ENCODE results near the gene MTA2. TPM values are rescaled to one million over a fixed set of nuclear protein-coding genes. Genes with fewer than 3 reads are reported as not detected.

MTA2 gene
- total RNA-seq, 1 donor from 2014 or later, result 26.3 TPM

DNA sequence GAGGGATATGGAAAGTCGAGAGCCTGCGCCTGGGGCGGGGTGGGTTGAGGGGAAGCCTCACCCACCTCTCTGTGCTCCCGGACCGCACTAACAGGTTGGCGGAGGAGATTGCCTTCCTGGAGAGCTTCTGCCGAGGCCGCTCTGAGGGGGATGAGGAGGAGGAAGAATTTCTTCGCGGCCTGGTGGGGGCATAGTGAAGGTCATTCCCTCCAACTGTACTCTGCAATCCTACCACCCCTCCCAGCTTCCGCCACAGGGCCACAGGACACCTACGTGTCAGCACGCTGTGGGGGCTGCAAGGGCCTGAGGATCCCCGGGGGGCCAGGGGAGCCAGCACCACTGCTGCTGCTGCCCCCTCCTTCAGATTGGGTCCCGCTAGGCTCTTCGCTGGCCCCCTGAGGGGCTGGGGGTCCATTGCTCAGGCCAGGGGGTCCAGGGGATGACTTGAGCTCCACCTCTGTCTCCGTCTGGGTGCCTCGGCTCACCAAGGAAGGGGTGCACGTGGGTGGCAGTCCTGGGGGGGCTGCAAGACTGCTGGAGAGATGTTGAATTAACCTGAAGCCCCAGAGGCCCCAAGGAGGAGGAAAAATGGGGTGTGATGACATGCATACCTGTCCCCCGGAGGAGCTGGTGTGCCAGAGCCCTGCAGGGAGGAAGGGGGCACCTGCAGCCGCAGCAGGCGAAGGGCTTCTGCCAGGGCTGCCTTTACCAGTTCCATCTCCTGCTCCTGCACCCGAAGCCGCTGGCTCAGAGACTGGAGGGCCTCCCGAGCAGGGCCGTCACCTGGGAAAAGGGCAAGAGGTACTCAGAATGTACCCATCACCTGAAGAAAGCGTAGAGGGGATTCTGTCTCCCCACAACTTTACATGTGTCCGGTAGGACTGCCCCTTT lies 9.4 kb upstream of the MTA2 start:
- Histone ChIP-seq H3K27me3 (ENCODE audit: low read depth) (no peaks in the 10 kb centered on the region), H3K27ac (replicated peaks) (peak overlapping the region; percentile 96), H3K4me3 (peak overlapping the region; percentile 76), H3K36me3 (peaks cover 32% of the 10 kb centered on the region), H3K9me3 (replicated peaks) (no peaks in the 10 kb centered on the region), H3K4me1 (peaks cover 39% of the 10 kb centered on the region)
- TF ChIP-seq, protein P1, sequence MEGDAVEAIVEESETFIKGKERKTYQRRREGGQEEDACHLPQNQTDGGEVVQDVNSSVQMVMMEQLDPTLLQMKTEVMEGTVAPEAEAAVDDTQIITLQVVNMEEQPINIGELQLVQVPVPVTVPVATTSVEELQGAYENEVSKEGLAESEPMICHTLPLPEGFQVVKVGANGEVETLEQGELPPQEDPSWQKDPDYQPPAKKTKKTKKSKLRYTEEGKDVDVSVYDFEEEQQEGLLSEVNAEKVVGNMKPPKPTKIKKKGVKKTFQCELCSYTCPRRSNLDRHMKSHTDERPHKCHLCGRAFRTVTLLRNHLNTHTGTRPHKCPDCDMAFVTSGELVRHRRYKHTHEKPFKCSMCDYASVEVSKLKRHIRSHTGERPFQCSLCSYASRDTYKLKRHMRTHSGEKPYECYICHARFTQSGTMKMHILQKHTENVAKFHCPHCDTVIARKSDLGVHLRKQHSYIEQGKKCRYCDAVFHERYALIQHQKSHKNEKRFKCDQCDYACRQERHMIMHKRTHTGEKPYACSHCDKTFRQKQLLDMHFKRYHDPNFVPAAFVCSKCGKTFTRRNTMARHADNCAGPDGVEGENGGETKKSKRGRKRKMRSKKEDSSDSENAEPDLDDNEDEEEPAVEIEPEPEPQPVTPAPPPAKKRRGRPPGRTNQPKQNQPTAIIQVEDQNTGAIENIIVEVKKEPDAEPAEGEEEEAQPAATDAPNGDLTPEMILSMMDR (IDR thresholded peaks at IDR 0.05; ENCODE audit: borderline replicate concordance), result no peak
- no peak for DNase-seq
- intact Hi-C loops (cut with micrococcal nuclease), result no loop called here

DNA sequence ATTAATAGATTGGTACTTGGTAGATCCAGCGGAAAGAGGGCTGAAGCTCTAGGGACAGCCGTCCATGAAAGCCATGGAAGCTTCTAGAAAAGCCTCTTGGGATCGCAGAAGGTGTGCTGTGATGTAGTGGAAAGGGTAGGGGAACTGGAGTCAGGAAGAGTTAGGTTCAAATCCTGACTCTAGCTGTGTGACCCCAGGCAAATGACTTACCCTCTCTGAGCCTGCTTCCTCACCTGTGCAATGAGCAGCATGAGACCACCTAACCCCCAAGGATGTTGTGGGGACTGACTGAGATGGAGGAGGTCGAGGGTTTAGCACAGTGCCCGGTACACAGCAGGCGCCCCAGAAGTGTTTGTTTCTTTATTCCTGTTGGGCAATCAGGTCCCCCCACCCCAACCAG lies 8.7 kb upstream of the MTA2 start:
- TF ChIP-seq, protein P1 (IDR thresholded peaks at IDR 0.05; ENCODE audit: borderline replicate concordance), result no peak
- Histone ChIP-seq H3K4me1 (peaks cover 39% of the 10 kb centered on the region), H3K9me3 (replicated peaks) (no peaks in the 10 kb centered on the region), H3K36me3 (peaks cover 34% of the 10 kb centered on the region), H3K4me3 (no peak overlapping the region), H3K27me3 (ENCODE audit: low read depth) (no peaks in the 10 kb centered on the region), H3K27ac (replicated peaks) (no peak overlapping the region)
- intact Hi-C loops (cut with micrococcal nuclease), result no loop called here
- no peak for DNase-seq

DNA sequence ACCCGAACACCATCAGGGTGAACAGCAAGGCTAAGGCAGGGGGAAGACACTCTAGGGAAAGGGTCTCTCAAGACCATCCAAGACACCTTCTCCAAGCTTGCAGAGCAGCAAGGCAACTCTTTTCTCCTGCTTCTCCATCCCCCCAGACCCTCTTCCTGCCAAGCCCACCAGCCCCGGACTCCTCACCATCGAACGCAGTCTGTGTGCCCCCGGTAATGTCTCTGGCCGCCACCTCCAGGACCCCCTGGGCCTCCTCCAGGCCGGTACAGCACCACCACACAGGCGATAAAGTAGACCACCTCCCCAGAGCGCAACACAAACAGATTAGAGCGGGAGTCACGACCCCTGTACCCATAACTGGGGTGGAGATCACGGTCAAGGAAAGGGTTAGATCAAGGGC lies 7.1 kb upstream of the MTA2 start:
- no peak for DNase-seq
- H3K27me3 ChIP-seq (ENCODE audit: low read depth), result no peaks in the 10 kb centered on the region
- H3K27ac ChIP-seq (replicated peaks), result no peak overlapping the region
- intact Hi-C loops (cut with micrococcal nuclease), result no loop called here
- peaks cover 37% of the 10 kb centered on the region for H3K36me3 ChIP-seq
- peaks cover 39% of the 10 kb centered on the region for H3K4me1 ChIP-seq
- H3K9me3 ChIP-seq (replicated peaks), result no peaks in the 10 kb centered on the region
- TF ChIP-seq, protein P1 (IDR thresholded peaks at IDR 0.05; ENCODE audit: borderline replicate concordance), result no peak
- H3K4me3 ChIP-seq, result no peak overlapping the region

DNA sequence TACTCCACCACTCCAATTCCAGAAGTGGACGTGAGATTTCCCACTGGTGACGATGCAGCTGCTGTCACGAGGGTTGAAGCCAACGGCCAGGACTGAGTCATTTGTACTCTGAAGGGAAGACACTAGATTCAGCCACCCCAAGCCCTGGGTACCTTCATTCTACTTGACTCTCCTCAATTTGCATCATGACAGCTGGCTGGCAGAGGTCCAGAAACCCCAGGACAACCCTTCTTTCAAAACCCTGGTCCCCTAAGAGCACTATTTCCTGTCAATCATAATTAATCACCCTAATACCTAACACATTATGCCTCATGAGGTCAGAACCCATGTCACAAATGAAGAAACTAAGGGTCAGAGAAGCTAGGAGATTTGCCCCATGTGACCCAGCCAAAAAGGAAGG lies 6.0 kb upstream of the MTA2 start:
- intact Hi-C loops (cut with micrococcal nuclease), result no loop called here
- H3K27ac ChIP-seq (replicated peaks), result no peak overlapping the region
- no peak for DNase-seq
- TF ChIP-seq, protein P1 (IDR thresholded peaks at IDR 0.05; ENCODE audit: borderline replicate concordance), result no peak
- H3K36me3 ChIP-seq, result peaks cover 37% of the 10 kb centered on the region
- peaks cover 38% of the 10 kb centered on the region for H3K4me1 ChIP-seq
- no peaks in the 10 kb centered on the region for H3K27me3 ChIP-seq (ENCODE audit: low read depth)
- no peak overlapping the region for H3K4me3 ChIP-seq
- no peaks in the 10 kb centered on the region for H3K9me3 ChIP-seq (replicated peaks)

DNA sequence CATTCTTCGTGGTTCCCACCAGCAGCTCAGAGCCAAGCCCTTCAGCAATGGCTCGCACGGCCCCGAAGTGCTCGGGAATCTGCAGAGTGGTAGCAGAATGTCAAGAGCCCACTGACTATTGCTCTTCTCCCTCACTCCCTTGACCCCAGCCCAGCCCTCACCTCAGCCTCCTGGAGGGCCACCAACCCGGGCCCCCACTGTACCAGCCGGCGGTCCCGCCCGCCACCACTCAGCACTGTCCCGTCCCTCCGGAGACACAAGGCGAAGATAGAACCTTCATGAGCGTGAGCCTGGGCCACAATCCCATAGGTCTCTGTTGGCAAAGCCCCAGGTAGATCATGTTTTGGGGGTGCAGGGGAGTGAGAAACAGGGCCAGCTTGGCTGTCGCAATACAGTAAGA lies 4.2 kb upstream of the MTA2 start:
- intact Hi-C loops (cut with micrococcal nuclease), result no loop called here
- peaks cover 37% of the 10 kb centered on the region for H3K36me3 ChIP-seq
- no peaks in the 10 kb centered on the region for H3K9me3 ChIP-seq (replicated peaks)

More for the DNA sequence above, 4.2 kb upstream of the MTA2 start:
- no peak for DNase-seq
- H3K4me3 ChIP-seq, result no peak overlapping the region
- H3K4me1 ChIP-seq, result peaks cover 36% of the 10 kb centered on the region
- TF ChIP-seq, protein P1 (IDR thresholded peaks at IDR 0.05; ENCODE audit: borderline replicate concordance), result no peak
- no peaks in the 10 kb centered on the region for H3K27me3 ChIP-seq (ENCODE audit: low read depth)
- no peak overlapping the region for H3K27ac ChIP-seq (replicated peaks)
